K562 (cell line): ENCODE measurements around the gene IRS1. TPM values are rescaled to one million over a fixed set of nuclear protein-coding genes. Genes with fewer than 3 reads are reported as not detected.

ENCODE experiments used
- ATAC-seq: fragments of 200-7000 bp; cut with Tn5 transposase; 3 replicates; pipeline ENCODE4 v1.9.1; 2020; ENCODE audit warnings: moderate library complexity
- BruUV-seq: library from RNA; stranded (reverse); fragments of 400-500 nt; replicated peaks from 2 replicates; lab custom pipeline; 2021; lab: Mats Ljungman, UMichigan
- CTCF ChIA-PET: fragments of 300-600 bp; formaldehyde crosslinking; extraction: SDS; loops from one replicate; lab custom pipeline; 2021; ENCODE audit warnings: low intra/inter-chr PET ratio; lab: Yijun Ruan, JAX
- POLR2A ChIA-PET: fragments of 300-600, 350-650 bp; sonication (Branson Sonifier 250); formaldehyde crosslinking; extraction: SDS; loops from one replicate; lab custom pipeline; 2021; ENCODE audit warnings: antibody characterized with exemption, inconsistent platforms; lab: Yijun Ruan, JAX
- DNase-seq, 4 experiments: peaks; one replicate each; pipeline versions ENCODE4 v3.0.0 to v3.0.0-alpha.2; 2011 to 2018; ENCODE audit warnings: low spot score in 3 of 4, mixed read lengths in 3 of 4; ENCODE audit errors: extremely low read depth in 1 of 4
- FAIRE-seq: peaks from 2 replicates; lab custom pipeline; 2011; peaks lifted over from hg19 to GRCh38; lab: Jason Lieb, UNC
- H2AFZ ChIP-seq: 2 replicates; pipeline ENCODE4 v1.6.0; 2011; ENCODE audit warnings: low read depth, low read length, control low read depth, inconsistent platforms
- H3K27ac ChIP-seq: fragments of 200-600 bp; 3 replicates; pipeline ENCODE4 v1.8.0; 2011; ENCODE audit warnings: low read depth, mild to moderate bottlenecking, control low read depth, inconsistent platforms, low read length, moderate library complexity, mixed read lengths; ENCODE audit errors: extremely low read depth
- H3K27me3 ChIP-seq, 2 experiments: fragments of 300-600 bp in 1 of 2; 2 replicates in 1 of 2; 3 replicates in 1 of 2; pipeline versions ENCODE4 v1.6.0 to v1.8.0; 2011; ENCODE audit warnings: inconsistent platforms in 2 of 2, low read length in 2 of 2, mild to moderate bottlenecking in 1 of 2, mixed read lengths in 1 of 2, moderate library complexity in 1 of 2; ENCODE audit not compliant: control insufficient read depth in 2 of 2, insufficient read depth in 2 of 2
- H3K36me3 ChIP-seq: fragments of 300-600 bp; 3 replicates; pipeline ENCODE4 v1.8.0; 2011; ENCODE audit warnings: mild to moderate bottlenecking, low read length, inconsistent platforms; ENCODE audit not compliant: control insufficient read depth, insufficient read depth
- H3K4me1 ChIP-seq, 2 experiments: fragments of 200-600 bp in 1 of 2; replicated peaks in 1 of 2; 2 replicates in 1 of 2; 3 replicates in 1 of 2; pipeline versions ENCODE4 v1.5.1 to v1.8.0; 2011; ENCODE audit warnings: inconsistent platforms in 2 of 2, low read length in 2 of 2, mild to moderate bottlenecking in 1 of 2, mixed read lengths in 1 of 2, moderate library complexity in 1 of 2; ENCODE audit not compliant: control insufficient read depth in 2 of 2, insufficient read depth in 2 of 2
- H3K4me2 ChIP-seq: 2 replicates; pipeline ENCODE4 v1.6.1; 2011; ENCODE audit warnings: low read length, control low read depth, inconsistent platforms, mixed read lengths; ENCODE audit not compliant: insufficient read depth
- H3K4me3 ChIP-seq: fragments of 200-600 bp; sonication (generic), shearing (Covaris generic); 2 replicates; pipeline ENCODE4 v1.5.1; 2016; ENCODE audit warnings: control low read depth, inconsistent platforms
- H3K79me2 ChIP-seq: fragments of 200-600 bp; 3 replicates; pipeline ENCODE4 v1.8.0; 2011; ENCODE audit warnings: low read length, inconsistent platforms; ENCODE audit not compliant: control insufficient read depth, insufficient read depth
- H3K9ac ChIP-seq, 2 experiments: 2 replicates each; pipeline versions ENCODE4 v1.6.0 to v1.6.1; 2011; ENCODE audit warnings: low read depth in 2 of 2, low read length in 2 of 2, control low read depth in 1 of 2, inconsistent platforms in 1 of 2, mild to moderate bottlenecking in 1 of 2, mixed read lengths in 1 of 2; ENCODE audit not compliant: insufficient read depth in 1 of 2
- H3K9me1 ChIP-seq: one replicate; pipeline ENCODE4 v1.6.0; 2011; ENCODE audit warnings: inconsistent platforms, mild to moderate bottlenecking, low read length, moderate library complexity; ENCODE audit not compliant: control insufficient read depth, insufficient read depth
- H3K9me3 ChIP-seq: replicated peaks from 2 replicates; pipeline ENCODE4 v1.5.1; 2011; ENCODE audit warnings: low read depth, low read length, inconsistent platforms; ENCODE audit not compliant: control insufficient read depth, insufficient read depth
- H4K20me1 ChIP-seq: replicated peaks from 2 replicates; pipeline ENCODE4 v1.6.1; 2011; ENCODE audit warnings: low read length, inconsistent platforms, mixed read lengths; ENCODE audit not compliant: control insufficient read depth, insufficient read depth
- CBX3 ChIP-seq, 2 experiments: IDR thresholded peaks; 1 replicate in 1 of 2; 2 replicates in 1 of 2; pipeline ENCODE4 v1.6.1; 2012; ENCODE audit warnings: inconsistent platforms in 2 of 2, low read length in 2 of 2, borderline replicate concordance in 1 of 2, control low read depth in 1 of 2
- CHCHD3 ChIP-seq: fragments of 250-450 bp; sonication (Bioruptor Pico); IDR thresholded peaks from 2 replicates; pipeline ENCODE4 v2.1.2; 2022; ENCODE audit warnings: mild to moderate bottlenecking
- DPF2 ChIP-seq: fragments of 450-650 bp; IDR thresholded peaks from 2 replicates; pipeline ENCODE4 v1.6.1; 2016
- EGR1 ChIP-seq: fragments of 450-650 bp; conservative IDR thresholded peaks from 2 replicates; pipeline ENCODE4 v1.6.1; 2017; ENCODE audit warnings: mild to moderate bottlenecking
- FOXJ3 ChIP-seq: sonication (generic); formaldehyde crosslinking; IDR thresholded peaks from 2 replicates; pipeline ENCODE4 v1.4.0; 2020; ENCODE audit warnings: mild to moderate bottlenecking, missing genetic modification reagents
- LEF1 ChIP-seq: fragments of 450-650 bp; IDR thresholded peaks from 2 replicates; pipeline ENCODE4 v1.6.1; 2016; ENCODE audit warnings: mild to moderate bottlenecking
- MAFF ChIP-seq: IDR thresholded peaks from 2 replicates; pipeline ENCODE4 v1.6.1; 2012; ENCODE audit warnings: low read length, improper control_type of control experiment
- SMARCC2 ChIP-seq: fragments of 450-650 bp; IDR thresholded peaks from 2 replicates; pipeline ENCODE4 v1.6.1; 2017; ENCODE audit warnings: antibody characterized with exemption, moderate library complexity, mild to moderate bottlenecking, low read depth
- SOX6 ChIP-seq: fragments of 450-650 bp; IDR thresholded peaks from 2 replicates; pipeline ENCODE4 v1.6.1; 2014; ENCODE audit warnings: mild to moderate bottlenecking
- ZNF280A ChIP-seq: fragments of 450-650 bp; IDR thresholded peaks from 2 replicates; pipeline ENCODE4 v1.6.1; 2018; ENCODE audit warnings: mild to moderate bottlenecking, low read depth; ENCODE audit not compliant: partially characterized antibody
- ZNF583 ChIP-seq: fragments of 250-450 bp; sonication (Bioruptor Pico); IDR thresholded peaks from 2 replicates; pipeline ENCODE4 v1.4.0; 2020
- WGBS: fragments of 100-300 bp; shearing (Covaris generic); methylation state at CpG from one replicate; pipeline ENCODE4 v1.1.6; 2016; ENCODE audit warnings: low coverage, mixed read lengths; ENCODE audit not compliant: insufficient coverage; ENCODE audit errors: missing lambda C conversion rate; 5-methylcytosine and 5-hydroxymethylcytosine counted together
- in situ Hi-C: fragments of 300-500 bp; cut with MboI; formaldehyde crosslinking; loops from 4 replicates; pipeline ENCODE4 v1.15.0; 2018; ENCODE audit warnings: inconsistent platforms, mixed read lengths
- intact Hi-C: fragments of 100-400 bp; cut with micrococcal nuclease; formaldehyde crosslinking; loops from 2 replicates; pipeline ENCODE4 v1.14.2; 2022
- polyA plus RNA-seq, 8 experiments: library from polyadenylated mRNA; depleted of rRNA in 4 of 8; stranded (reverse) in 5 of 8; unstranded in 3 of 8; fragments of >200 nt; fragmentation: Nextera tagmentation in 2 of 8; fragmentation: Illumina TruSeq in 1 of 8; extraction: Ambion mirVana in 2 of 8; extraction: Trizol in 1 of 8; gene quantifications; 2 replicates each; pipeline versions ENCODE4 v1.2.1 to v1.2.3, GENCODE V29; 2011 to 2014; ENCODE audit warnings: inconsistent platforms in 1 of 8, missing spikeins in 1 of 8
- total RNA-seq, 7 experiments: library from RNA; depleted of rRNA in 6 of 7; stranded (reverse); fragments of >200 nt in 6 of 7; fragmentation: Illumina TruSeq in 2 of 7; extraction: Trizol in 2 of 7; gene quantifications; 2 replicates each; pipeline versions ENCODE4 v1.2.1 to v1.2.3, GENCODE V29; 2011 to 2021; ENCODE audit warnings: low replicate concordance in 1 of 7

IRS1 gene
- total and polyA plus RNA-seq, 9 of the 15 experiments (the other 6 are each of a cell fraction or from before 2014, with no cell fraction given) = under 0.01 to 0.31 (median 0.08) TPM; not detected in 1

- TF ChIP-seq ZNF583 (CRISPR knock-in tag) (no peak), SMARCC2 (no peak), DPF2 (no peak), LEF1 (no peak), ZNF280A (no peak), EGR1 (no peak), FOXJ3 (CRISPR knock-in tag) (no peak), CBX3 (IDR thresholded peaks at IDR 0.05; ENCODE audit: borderline replicate concordance in 1 of 2, low read length in 2 of 2) (no peak), SOX6 (no peak)
- TF ChIP-seq, all 486 proteins: peak for 0
Observed at GRCh38 chr2:226698671-226699070, 100.9 kb downstream of the IRS1 start (continued).

GRCh38 chr2:226694586-226695284 lies 104.9 kb downstream of the IRS1 start:
- 6% methylated on average over 4 of the region's 4 CpGs for WGBS
- FAIRE-seq = no peak
- Histone ChIP-seq H3K4me1 (no peaks in the 10 kb centered on the region), H3K9me3 (no peaks in the 10 kb centered on the region), H3K9me1 (no peaks in the 10 kb centered on the region), H3K79me2 (no peaks in the 10 kb centered on the region), H3K9ac (no peak overlapping the region), H3K36me3 (no peaks in the 10 kb centered on the region), H3K27me3 (no peaks in the 10 kb centered on the region), H3K27ac (no peak overlapping the region), H3K4me3 (no peak overlapping the region), H3K4me2 (no peak overlapping the region), H4K20me1 (no peaks in the 10 kb centered on the region), H2AFZ (no peak overlapping the region)
- intact Hi-C loops = no loop called here
- no peak for DNase-seq
- in situ Hi-C loops = no loop called here
- no TSS peak for BruUV-seq
- ATAC-seq = no peak
- CTCF ChIA-PET = no interaction called here
- TF ChIP-seq CHCHD3 (CRISPR knock-in tag) = no peak
- no peak for TF ChIP-seq MAFF
- POLR2A ChIA-PET = no interaction called here
